ENCODE results near the gene TNNI2.

Gene TNNI2

GRCh38 chr11:1888811-1889210 lies 50.0 kb downstream of the TNNI2 start:
- peak; percentile 7 for DNase-seq (ENCODE audit: low spot score)

- peak; percentile 10 for DNase-seq (ENCODE audit: low spot score)
Measured at GRCh38 chr11:1889224-1889930, 50.6 kb downstream of the TNNI2 start.

- peak; percentile 12 for DNase-seq (ENCODE audit: low spot score)
Measured at GRCh38 chr11:1889941-1890855, 51.4 kb downstream of the TNNI2 start.

All from AG20443 (cell line).